Measurements from ENCODE around the gene TMA7.

DNA sequence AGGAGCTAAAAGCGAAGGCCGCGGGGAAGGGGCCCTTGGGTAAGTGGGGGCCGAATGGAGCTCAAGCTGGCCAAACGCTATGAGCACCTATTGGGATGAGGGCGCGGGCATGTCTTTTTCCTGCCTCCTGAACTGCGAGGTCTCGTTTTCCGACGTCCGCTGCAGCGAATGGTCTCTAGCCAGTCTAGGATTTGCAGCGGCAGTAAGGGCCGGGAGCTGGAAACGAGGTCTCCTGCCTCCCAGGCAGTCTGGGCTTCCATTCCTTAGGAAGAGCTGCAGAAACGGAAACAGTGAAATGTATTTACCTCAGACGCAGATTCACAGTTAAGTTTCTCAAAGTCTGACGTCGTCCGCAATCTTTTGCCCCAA lies 517 bp downstream of the TMA7 start:
- TF ChIP-seq, protein P1, sequence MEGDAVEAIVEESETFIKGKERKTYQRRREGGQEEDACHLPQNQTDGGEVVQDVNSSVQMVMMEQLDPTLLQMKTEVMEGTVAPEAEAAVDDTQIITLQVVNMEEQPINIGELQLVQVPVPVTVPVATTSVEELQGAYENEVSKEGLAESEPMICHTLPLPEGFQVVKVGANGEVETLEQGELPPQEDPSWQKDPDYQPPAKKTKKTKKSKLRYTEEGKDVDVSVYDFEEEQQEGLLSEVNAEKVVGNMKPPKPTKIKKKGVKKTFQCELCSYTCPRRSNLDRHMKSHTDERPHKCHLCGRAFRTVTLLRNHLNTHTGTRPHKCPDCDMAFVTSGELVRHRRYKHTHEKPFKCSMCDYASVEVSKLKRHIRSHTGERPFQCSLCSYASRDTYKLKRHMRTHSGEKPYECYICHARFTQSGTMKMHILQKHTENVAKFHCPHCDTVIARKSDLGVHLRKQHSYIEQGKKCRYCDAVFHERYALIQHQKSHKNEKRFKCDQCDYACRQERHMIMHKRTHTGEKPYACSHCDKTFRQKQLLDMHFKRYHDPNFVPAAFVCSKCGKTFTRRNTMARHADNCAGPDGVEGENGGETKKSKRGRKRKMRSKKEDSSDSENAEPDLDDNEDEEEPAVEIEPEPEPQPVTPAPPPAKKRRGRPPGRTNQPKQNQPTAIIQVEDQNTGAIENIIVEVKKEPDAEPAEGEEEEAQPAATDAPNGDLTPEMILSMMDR (IDR thresholded peaks at IDR 0.05; ENCODE audit: insufficient read depth, low read length) = no peak
- TF ChIP-seq POLR2AphosphoS5 (IDR thresholded peaks at IDR 0.05; ENCODE audit: low read depth) (no peak), GABPA (IDR thresholded peaks at IDR 0.05; ENCODE audit: low read depth) (no peak)
- TF ChIP-seq, protein P2, sequence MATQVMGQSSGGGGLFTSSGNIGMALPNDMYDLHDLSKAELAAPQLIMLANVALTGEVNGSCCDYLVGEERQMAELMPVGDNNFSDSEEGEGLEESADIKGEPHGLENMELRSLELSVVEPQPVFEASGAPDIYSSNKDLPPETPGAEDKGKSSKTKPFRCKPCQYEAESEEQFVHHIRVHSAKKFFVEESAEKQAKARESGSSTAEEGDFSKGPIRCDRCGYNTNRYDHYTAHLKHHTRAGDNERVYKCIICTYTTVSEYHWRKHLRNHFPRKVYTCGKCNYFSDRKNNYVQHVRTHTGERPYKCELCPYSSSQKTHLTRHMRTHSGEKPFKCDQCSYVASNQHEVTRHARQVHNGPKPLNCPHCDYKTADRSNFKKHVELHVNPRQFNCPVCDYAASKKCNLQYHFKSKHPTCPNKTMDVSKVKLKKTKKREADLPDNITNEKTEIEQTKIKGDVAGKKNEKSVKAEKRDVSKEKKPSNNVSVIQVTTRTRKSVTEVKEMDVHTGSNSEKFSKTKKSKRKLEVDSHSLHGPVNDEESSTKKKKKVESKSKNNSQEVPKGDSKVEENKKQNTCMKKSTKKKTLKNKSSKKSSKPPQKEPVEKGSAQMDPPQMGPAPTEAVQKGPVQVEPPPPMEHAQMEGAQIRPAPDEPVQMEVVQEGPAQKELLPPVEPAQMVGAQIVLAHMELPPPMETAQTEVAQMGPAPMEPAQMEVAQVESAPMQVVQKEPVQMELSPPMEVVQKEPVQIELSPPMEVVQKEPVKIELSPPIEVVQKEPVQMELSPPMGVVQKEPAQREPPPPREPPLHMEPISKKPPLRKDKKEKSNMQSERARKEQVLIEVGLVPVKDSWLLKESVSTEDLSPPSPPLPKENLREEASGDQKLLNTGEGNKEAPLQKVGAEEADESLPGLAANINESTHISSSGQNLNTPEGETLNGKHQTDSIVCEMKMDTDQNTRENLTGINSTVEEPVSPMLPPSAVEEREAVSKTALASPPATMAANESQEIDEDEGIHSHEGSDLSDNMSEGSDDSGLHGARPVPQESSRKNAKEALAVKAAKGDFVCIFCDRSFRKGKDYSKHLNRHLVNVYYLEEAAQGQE (IDR thresholded peaks at IDR 0.05; ENCODE audit: insufficient replicate concordance, low read depth) = no peak

All from HL-60 (cell line).